HG03095 (cell line): ENCODE measurements around the gene ZNF543.
A peak's percentile ranks its signal among the peaks of the same experiment; 100 is the strongest.
"Not testable (repeated sequence)": the region's sequence is repeated elsewhere in the genome, so short reads cannot be mapped to it uniquely, and the experiment has no call there.

Experiments used
- ATAC-seq: cut with Tn5 transposase; IDR thresholded peaks from one replicate; pipeline ENCODE4 v1.9.1; 2021; ENCODE audit warnings: moderate library complexity; ENCODE audit not compliant: unreplicated experiment

ZNF543 gene

DNA sequence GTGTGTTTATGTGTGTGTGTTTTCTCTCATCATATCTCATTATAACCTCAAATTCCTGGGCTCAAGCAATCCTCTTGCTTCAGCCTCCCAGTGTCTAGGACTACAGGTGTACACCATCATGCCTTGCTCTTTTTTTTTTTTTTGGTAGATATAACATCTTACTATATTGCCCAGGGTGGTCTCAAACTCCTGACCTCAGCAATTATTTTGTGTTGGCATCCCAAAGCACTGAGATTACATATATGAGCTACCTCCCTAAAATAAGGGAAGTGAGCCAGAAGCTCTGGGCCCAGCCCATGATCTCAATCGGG is 448 bp upstream of the ZNF543 start:
- ATAC-seq, result no peak

DNA sequence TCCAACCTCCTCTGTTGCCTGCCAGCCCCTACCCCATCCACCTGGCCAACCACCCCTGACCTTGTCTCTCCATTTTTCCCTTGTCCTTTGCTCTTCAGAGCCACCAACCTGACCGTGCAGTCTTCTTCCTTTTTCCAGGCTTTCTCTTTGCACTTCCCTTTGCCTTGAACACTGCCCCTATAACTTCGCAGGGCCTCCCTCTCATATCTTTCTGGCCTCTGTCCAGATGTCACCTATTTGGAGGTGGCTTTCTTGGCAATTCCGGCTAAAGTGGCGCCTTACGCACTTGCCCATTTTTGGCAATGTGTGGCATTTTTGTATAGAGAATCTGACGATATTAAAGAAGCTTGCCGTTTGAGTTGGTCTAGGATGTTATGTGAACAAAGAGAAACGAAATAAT is 844 bp downstream of the ZNF543 start:
- no peak for ATAC-seq

GRCh38 chr19:57321751-57322150 is 1.5 kb downstream of the ZNF543 start:
- no peak for ATAC-seq

DNA sequence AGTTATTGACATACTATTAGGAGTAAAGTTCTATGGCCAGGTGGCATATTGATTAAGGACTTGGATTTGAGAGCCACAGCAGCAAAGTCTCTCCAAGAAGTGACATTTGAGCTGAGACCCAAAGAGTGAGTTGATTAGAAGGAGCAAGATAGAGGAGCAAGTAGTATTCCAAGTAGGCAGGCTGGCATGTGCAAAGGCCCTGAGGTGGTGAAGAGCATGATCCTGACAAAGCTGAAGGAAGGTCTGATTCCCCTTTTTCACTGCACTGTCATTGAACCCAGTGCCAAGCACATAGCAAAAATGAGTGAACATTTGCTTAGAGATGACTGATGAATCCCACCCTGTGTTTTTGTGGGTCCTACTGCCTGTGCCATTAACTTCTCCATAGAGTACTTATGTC is 4.7 kb downstream of the ZNF543 start:
- no peak for ATAC-seq

GRCh38 chr19:57327993-57328392 is 7.7 kb downstream of the ZNF543 start:
- ATAC-seq, result no peak

DNA sequence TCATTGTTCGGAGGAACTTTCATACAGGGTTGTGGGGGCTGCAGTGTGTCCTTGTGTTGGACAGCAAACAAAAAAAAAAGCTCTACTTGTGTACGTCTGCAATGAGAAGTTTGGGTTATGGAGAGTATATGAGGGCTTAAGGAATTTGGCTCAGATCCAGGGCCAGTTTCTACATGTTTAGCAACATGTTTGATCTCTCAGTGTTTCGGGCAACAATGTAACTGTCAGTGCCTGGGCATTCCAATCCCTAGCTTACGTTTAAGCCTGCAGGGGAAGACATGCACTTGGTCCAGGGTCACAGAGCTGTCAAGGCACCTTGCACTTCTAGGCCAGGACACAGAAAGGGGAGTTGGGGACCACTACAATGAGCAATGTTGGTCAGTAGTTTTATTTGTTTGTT is 13.9 kb downstream of the ZNF543 start:
- no peak for ATAC-seq

- no peak for ATAC-seq
These were observed 18.6 kb downstream of the ZNF543 start for GRCh38 chr19:57338877-57339276.

GRCh38 chr19:57342582-57342981 is 22.3 kb downstream of the ZNF543 start:
- no peak for ATAC-seq

GRCh38 chr19:57348136-57348535 is 27.9 kb downstream of the ZNF543 start:
- no peak for ATAC-seq

GRCh38 chr19:57350877-57351805 is 30.9 kb downstream of the ZNF543 start, which contains the start of gene ZNF304:
Gene ZNF304, plus strand, starts transcription at chr19:57351271. Its CDS starts 394 bp downstream, at chr19:57351665.
- peak; percentile 97 for ATAC-seq

DNA sequence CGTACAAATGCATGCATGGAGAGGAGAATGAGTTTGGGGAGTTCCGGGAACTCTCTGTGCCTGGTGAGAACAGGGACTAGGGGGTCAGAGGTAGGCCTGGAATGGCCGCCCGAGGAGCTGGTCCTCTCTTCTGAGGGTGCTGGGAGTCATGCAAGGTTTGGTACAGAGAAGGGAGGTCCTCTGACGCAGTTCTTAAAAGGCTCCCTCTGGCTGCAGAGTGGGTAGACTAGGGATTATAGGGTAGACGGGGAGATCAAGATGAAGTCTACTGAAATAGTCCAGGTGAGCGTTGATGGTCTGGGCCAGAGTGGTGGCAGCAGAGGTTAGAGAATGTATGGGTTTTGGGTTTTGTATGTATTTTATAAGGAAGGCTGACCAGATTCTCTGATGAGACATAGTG is 31.6 kb downstream of the ZNF543 start:
- no peak for ATAC-seq

- ATAC-seq, result no peak
These were observed 35.6 kb downstream of the ZNF543 start for GRCh38 chr19:57355916-57356315.

DNA sequence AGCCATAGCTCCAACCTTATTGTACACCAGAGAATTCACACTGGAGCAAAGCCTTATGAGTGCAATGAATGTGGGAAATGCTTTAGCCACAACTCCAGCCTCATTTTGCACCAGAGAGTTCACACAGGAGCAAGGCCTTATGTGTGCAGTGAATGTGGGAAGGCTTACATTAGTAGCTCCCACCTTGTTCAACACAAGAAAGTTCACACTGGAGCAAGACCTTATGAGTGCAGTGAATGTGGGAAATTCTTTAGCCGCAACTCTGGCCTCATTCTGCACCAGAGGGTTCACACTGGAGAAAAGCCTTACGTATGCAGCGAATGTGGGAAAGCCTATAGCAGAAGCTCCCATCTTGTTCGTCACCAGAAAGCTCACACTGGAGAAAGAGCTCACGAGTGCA is 37.1 kb downstream of the ZNF543 start:
- no peak for ATAC-seq

GRCh38 chr19:57359300-57359699 is 39.0 kb downstream of the ZNF543 start:
- ATAC-seq, result no peak

DNA sequence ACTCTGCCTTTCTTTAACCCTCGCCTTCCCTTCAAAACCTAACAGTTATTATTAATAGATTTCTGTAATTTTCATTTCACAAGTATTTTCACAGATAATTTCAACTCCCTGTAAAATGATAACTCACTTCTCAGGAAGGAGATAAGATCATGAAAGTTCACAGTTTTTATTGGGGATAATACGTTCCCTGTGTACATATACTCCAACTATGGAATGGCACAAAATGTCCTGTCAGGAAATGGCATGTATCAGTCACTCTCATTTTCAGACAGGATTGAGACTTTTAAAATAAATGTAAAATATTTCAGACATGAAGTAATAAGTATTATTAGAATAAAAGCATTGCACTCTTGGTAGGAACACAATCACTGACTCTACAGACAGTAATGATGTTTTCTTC is 42.1 kb downstream of the ZNF543 start:
- ATAC-seq, result no peak

- ATAC-seq, result peak; percentile 95
These were observed 42.9 kb downstream of the ZNF543 start, which contains the start of the genes TRAPPC2B and ZNF547 for GRCh38 chr19:57362997-57363687. Gene TRAPPC2B, plus strand, starts transcription at chr19:57363551. Its CDS starts 1,283 bp downstream, at chr19:57364834. Gene ZNF547, plus strand, starts transcription at chr19:57363551. Its CDS starts 5,005 bp downstream, at chr19:57368556.

GRCh38 chr19:57363688-57364181 is 43.5 kb downstream of the ZNF543 start:
- peak; percentile 7 for ATAC-seq

DNA sequence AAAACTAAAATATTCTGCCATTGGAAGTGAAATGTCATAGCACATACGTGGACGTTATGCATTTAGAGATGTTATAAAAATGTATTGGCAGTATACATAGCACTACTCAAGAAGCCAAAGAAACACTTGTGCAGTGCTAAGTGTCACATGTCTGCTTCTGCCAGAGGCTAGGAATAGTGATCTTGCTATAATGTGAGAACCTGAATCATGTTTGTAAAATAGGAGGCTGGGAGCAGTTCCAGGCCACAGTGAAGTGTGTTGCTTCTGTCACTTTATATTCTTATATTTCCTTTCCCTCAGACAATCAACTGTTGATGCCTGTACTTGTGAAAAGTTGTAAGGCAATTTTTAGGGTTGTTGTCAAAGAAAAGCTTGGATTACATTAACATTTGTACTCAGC is 46.5 kb downstream of the ZNF543 start:
- ATAC-seq, result no peak

GRCh38 chr19:57374179-57374578 is 53.9 kb downstream of the ZNF543 start:
- no peak for ATAC-seq

- not testable (repeated sequence) for ATAC-seq
These were observed 54.4 kb downstream of the ZNF543 start for GRCh38 chr19:57374647-57375046.

- no peak for ATAC-seq
These were observed 55.9 kb downstream of the ZNF543 start for GRCh38 chr19:57376151-57376550.
